NCI-H774 (cell line): Measurements from ENCODE around the gene PARP11.

ENCODE experiments used
- DNase-seq: peaks from one replicate; lab custom pipeline; 2025; lab: John Stamatoyannopoulos, UW

PARP11 gene

DNA sequence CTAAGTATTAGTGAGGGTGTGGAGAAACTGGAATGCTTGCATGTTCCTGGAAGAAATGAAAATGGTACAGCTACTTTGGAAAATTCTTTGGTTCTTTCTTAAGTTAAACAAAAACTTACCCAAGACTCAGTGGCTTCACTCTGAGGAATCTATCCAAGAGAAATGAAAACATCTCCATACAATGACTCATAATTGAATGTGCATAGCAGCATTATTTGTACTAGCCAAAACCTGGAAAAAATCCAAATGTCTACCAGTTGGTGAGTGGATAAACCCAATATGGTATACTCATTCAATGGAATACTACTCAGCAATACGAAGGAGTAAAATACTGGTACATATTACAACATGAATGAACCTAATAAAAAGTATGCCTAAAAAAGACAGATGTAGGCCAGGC lies 102.3 kb downstream of the PARP11 start:
- no peak for DNase-seq

DNA sequence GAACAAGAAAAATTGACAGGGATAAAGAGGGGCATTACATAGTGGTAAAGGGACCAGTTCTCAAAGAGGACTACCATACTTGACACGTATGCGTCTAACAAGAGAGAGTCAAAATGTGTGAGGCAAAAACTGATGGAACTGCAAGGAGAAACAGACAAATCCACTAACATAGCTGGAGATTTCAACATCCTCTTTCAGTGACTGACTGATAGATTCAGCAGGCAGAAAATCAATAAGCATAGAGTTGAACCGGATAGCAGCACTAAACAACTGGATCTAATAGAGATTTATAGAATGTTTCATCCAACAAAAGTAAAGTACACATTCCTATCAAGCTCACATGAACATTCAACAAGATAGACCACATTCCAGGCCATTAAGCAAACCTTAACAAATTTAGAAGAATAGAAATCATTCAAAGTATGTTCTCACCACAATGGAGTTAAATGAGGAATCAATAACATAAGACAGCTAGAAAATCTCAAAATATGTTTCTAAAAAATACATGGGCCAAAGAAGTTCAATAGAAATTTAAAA lies 104.2 kb downstream of the PARP11 start:
- DNase-seq, result no peak

DNA sequence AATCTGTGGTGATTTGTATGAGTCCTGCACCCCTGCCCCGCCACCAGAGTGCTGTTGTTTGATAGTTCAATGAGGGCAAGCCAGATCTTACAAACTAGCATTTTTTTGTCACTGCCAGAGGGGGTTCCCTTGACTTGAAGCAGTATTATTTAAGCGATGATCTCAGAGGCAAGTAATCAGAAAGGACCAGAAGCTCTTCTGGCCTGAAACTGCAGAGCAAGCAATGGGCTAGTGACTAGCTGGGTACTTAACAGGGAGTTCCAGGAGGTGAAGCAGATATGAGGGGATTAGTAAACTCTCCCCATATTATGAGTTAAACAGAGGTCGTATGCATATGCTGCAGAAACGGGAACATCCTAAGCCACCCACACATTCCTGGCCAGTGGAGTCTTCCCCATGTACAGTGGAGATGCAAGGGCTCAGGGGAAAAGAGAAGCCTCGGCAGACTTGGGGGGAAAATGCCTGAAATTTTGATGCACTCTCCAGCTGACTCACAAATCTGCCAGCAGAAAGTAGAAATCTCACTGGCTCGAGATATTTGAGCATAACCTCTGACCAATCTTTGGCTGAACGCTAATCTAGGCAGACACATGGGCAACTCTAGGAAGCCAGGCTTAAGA lies 112.0 kb downstream of the PARP11 start:
- DNase-seq, result no peak

DNA sequence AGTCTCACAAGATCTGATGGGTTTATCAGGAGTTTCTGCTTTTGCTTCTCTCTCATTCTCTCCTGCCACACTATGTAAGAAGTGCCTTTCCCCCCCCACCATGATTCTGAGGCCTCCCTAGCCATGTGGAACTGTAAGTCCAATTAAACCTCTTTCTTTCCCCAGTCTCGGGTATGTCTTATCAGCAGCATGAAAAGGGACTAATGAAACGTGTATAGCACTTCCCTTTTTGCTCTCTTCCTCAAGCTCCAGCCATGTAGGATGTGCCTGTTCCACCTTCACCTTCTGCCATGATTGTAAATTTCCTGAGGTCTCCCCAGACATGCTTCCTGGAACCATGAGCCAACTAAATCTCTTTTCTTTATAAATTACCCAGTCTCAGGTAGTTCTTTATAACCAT lies 113.3 kb downstream of the PARP11 start:
- no peak for DNase-seq
